Erythroblast (primary cell): ENCODE results near the gene MEIKIN.
"Not testable (repeated sequence)": the region's sequence is repeated elsewhere in the genome, so short reads cannot be mapped to it uniquely, and the experiment has no call there.

Source experiments
- DNase-seq, 2 experiments: peaks; one replicate each; lab custom pipeline; 2025; lab: John Stamatoyannopoulos, UW
- GATA1 ChIP-seq: IDR thresholded peaks from 2 replicates; pipeline ENCODE4 v1.6.1; 2011; ENCODE audit warnings: low read depth, mild to moderate bottlenecking, control low read depth, low read length, moderate library complexity
- POLR2A ChIP-seq: IDR thresholded peaks from 2 replicates; pipeline ENCODE4 v1.6.1; 2011; ENCODE audit warnings: mild to moderate bottlenecking, low read length

The MEIKIN gene

GRCh38 chr5:131795879-131796792 is 149.3 kb downstream of the MEIKIN start:
- TF ChIP-seq GATA1 = no peak
- no peak for TF ChIP-seq POLR2A
- DNase-seq = peak; percentile 74 to 84

GRCh38 chr5:131795228-131795627 is 150.2 kb downstream of the MEIKIN start:
- TF ChIP-seq GATA1 (no peak), POLR2A (no peak)
- peak; percentile 35 to 55 for DNase-seq

GRCh38 chr5:131794586-131794985 is 150.9 kb downstream of the MEIKIN start:
- TF ChIP-seq GATA1 (no peak), POLR2A (no peak)
- peak; percentile 42 to 55 for DNase-seq

- peak in 1 of 2 experiments; percentile 46 for DNase-seq
- TF ChIP-seq GATA1 (no peak), POLR2A (no peak)
Measured at GRCh38 chr5:131792896-131793295, 152.6 kb downstream of the MEIKIN start.

- DNase-seq = peak in 1 of 2 experiments; percentile 18
- TF ChIP-seq POLR2A (no peak), GATA1 (no peak)
Measured at GRCh38 chr5:131791866-131792265, 153.6 kb downstream of the MEIKIN start.

- TF ChIP-seq GATA1 = no peak
- TF ChIP-seq POLR2A = no peak
- DNase-seq = no peak
Measured at GRCh38 chr5:131790550-131790949, 154.9 kb downstream of the MEIKIN start.

- no peak for DNase-seq
Measured at GRCh38 chr5:131789765-131790164, 155.7 kb downstream of the MEIKIN start.

GRCh38 chr5:131787736-131788135 is 157.7 kb downstream of the MEIKIN start:
- TF ChIP-seq POLR2A = no peak
- no peak for TF ChIP-seq GATA1
- DNase-seq = no peak

More at GRCh38 chr5:131789765-131790164, 155.7 kb downstream of the MEIKIN start:
- TF ChIP-seq GATA1 = no peak
- no peak for TF ChIP-seq POLR2A

GRCh38 chr5:131786900-131787692 is 158.4 kb downstream of the MEIKIN start:
- no peak for TF ChIP-seq POLR2A
- no peak for TF ChIP-seq GATA1

GRCh38 chr5:131786036-131786435 is 159.4 kb downstream of the MEIKIN start:
- TF ChIP-seq POLR2A (no peak), GATA1 (no peak)
- no peak for DNase-seq

More at GRCh38 chr5:131786900-131787692, 158.4 kb downstream of the MEIKIN start:
- DNase-seq = no peak

GRCh38 chr5:131783874-131784273 is 161.6 kb downstream of the MEIKIN start:
- TF ChIP-seq GATA1 = no peak
- no peak for TF ChIP-seq POLR2A
- DNase-seq = no peak

- no peak for TF ChIP-seq POLR2A
- TF ChIP-seq GATA1 = no peak
- DNase-seq = no peak
Measured at GRCh38 chr5:131783357-131783756, 162.1 kb downstream of the MEIKIN start.

GRCh38 chr5:131782717-131783116 is 162.7 kb downstream of the MEIKIN start:
- no peak for DNase-seq
- TF ChIP-seq GATA1 = no peak
- no peak for TF ChIP-seq POLR2A

- DNase-seq = not testable (repeated sequence)
Measured at GRCh38 chr5:131778141-131778540, 167.3 kb downstream of the MEIKIN start.

- no peak for DNase-seq
- no peak for TF ChIP-seq POLR2A
- TF ChIP-seq GATA1 = no peak
Measured at GRCh38 chr5:131776450-131776849, 169.0 kb downstream of the MEIKIN start.
